ENCODE results near the gene EPO.

EPO gene

DNA sequence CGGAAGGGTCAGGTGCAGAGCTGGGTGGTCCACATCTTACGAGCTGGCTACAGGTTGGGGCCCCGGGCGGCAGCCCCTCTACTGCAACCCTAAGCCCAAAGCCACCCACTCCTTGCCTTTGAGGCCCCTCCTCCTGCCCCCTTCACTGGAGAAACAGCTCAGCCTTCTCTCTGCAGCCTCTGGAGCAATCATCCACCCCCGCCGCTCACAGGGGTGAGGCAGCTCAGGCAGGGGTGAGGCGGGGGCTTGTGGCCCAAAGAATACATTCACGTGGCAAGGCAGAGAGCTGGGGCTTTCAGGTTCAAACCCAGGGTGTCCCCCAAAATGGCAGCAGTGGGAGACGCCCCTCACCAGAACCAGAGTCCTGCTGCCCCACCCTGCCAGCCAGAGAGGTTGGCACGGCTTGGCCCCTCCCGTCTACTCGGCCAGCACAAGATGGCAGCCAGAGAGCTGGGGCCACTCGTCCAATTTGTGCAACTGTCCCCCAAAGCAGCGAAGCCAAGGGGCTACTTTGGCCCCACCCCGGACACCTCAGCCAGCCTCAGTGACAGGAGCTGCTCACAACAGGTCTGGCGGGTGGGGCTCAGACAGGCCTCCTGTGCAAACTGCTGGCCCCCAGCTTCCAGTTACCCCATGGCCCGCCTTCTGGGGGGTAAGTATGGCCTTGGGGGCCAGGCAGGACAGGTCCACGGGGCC is 39.5 kb upstream of the EPO start:
- TF ChIP-seq, protein P1, sequence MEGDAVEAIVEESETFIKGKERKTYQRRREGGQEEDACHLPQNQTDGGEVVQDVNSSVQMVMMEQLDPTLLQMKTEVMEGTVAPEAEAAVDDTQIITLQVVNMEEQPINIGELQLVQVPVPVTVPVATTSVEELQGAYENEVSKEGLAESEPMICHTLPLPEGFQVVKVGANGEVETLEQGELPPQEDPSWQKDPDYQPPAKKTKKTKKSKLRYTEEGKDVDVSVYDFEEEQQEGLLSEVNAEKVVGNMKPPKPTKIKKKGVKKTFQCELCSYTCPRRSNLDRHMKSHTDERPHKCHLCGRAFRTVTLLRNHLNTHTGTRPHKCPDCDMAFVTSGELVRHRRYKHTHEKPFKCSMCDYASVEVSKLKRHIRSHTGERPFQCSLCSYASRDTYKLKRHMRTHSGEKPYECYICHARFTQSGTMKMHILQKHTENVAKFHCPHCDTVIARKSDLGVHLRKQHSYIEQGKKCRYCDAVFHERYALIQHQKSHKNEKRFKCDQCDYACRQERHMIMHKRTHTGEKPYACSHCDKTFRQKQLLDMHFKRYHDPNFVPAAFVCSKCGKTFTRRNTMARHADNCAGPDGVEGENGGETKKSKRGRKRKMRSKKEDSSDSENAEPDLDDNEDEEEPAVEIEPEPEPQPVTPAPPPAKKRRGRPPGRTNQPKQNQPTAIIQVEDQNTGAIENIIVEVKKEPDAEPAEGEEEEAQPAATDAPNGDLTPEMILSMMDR (IDR thresholded peaks at IDR 0.05; ENCODE audit: low read depth, low read length), result no peak
- DNase-seq (ENCODE audit: extremely low read depth, low read depth), result no peak

DNA sequence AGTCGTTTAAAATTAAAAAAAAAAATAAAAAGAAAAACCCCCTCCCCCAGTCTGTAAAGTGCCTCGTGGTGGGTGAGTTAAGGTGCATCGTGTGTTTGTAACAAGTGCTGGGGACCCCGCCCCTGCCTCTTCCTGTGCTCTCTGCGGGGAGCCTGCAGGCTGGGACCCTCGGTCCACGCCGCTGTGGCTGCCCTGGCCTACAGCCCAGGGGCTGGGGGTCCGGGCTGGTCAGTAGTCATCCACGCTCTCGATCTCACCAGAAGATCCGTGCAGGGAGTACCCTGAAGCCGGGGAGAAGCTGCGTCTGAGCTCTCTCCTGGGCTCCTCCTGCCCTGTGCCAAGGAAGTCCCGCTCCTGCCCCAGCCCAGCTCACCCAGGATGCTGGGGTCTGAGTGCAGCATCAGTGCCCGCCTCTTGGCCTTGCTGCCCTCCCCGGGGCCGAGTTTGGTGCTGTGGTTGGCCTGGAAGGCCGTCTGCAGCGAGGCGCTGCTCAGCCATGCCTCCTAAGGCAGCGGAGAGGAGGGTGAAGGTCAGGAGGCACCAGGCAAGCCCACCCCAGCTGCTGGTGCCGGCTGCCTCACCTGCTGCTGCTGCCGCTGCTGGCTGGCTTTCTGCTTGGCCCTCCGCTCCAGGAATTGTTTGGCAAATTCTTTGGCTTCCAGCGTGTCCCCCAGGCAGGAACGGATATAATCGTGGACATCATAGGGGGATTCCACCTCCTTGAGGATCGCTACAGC is 38.6 kb upstream of the EPO start:
- no peak for DNase-seq (ENCODE audit: extremely low read depth, low read depth)
- TF ChIP-seq, protein P1 (IDR thresholded peaks at IDR 0.05; ENCODE audit: low read depth, low read length), result no peak

DNA sequence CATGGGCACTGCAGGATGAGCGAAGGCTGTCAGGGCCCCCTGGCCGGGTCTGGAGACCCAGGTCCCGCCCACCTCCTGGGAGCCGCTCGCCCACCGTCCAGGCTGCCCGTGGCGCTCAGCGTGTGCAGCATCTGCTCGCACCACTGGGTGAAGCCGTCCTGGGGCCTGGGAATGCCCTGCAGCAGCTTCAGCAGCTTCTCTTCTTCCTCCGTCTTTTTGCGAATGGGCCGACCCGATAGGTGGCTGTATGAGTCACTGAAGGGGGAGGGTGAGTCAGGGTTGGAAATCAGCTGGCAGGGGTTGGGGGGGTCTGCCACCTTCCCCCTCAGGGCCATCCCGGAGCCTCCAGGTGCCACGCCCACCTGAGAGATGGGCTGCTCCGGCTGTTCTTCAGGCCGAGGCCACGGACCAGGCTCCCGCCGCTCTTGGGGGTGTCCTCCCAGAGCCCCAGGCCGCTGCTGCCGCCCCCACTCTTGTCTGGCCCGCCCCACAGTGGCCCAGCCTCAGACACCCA is 38.0 kb upstream of the EPO start:
- TF ChIP-seq, protein P1 (IDR thresholded peaks at IDR 0.05; ENCODE audit: low read depth, low read length), result no peak
- no peak for DNase-seq (ENCODE audit: extremely low read depth, low read depth)

DNA sequence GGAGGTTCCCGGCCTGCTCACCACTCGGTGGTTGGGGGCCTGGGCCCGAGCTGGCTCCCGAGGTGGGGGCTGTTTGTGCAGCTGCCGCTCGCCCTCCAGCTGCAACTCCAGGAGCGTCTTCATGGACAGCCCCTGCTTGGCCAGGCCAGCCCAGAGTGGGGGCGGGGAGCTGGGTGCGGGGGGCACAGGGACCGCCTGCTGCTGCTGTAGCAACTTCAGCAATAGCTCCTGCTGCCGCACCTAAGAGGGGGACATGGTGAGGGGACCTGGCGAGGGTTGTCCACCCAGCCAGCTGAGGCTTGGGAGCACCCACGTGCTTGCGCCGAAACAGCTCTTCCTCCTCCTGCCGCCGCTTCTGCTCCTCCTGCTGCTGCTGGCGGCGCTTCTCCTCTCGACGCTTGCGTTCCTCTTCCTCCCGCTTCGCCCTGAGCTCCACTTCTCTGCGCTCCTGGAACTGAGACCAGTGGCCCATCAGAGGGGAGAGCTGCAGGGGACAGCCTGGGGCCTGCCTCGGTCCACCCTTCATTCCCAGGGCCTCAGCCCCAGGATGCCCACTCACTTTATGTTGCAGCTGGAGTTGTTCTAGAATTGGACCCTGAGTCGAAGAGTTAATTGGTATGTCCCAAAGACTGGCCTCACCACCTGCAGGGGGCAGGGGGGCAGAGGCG is 37.1 kb upstream of the EPO start:
- TF ChIP-seq, protein P1 (IDR thresholded peaks at IDR 0.05; ENCODE audit: low read depth, low read length), result no peak
- DNase-seq (ENCODE audit: extremely low read depth, low read depth), result no peak

DNA sequence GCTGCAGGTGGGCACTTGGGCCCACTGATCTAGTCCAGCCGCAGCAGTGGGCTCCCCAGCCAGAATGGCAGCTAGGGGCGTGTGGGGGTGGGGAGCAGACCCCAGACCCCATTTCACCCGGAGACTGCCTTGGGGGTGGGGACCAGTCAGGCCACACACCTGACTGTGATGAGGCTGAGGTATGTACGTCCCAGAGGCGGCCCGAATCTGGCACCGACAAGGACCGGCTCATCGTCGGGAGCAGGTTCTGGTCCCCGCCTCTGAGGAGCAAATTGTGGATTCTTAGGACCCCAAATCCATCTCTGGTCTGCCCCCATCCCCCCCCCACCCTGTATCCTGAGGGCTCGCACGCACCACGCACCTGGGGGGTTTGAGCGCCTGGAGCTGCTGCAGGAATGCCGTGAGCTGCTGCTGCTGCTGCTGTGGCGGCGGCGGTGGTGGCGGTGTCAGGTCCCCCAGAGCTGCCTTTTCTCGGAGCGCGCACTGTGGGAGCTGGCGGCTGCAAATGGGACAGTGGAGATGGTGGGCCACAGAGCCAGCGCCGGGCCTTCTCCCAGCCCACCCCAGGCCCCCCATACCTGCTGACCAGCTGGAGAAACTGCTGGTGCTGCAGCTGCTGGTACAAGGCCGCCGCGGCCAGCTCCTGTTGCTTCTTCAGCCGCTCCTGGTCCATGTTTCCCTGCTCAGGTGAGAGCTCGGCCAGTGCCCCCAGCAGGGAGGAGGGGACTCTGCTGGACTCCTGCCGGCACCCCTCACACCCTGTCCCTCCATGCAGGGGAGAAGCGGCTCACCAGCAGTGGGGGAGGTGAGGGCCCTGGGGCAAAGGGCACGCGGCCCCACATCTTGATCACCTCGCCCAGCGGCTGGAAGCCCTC is 36.4 kb upstream of the EPO start:
- TF ChIP-seq, protein P1 (IDR thresholded peaks at IDR 0.05; ENCODE audit: low read depth, low read length), result no peak
- DNase-seq (ENCODE audit: extremely low read depth, low read depth), result no peak

DNA sequence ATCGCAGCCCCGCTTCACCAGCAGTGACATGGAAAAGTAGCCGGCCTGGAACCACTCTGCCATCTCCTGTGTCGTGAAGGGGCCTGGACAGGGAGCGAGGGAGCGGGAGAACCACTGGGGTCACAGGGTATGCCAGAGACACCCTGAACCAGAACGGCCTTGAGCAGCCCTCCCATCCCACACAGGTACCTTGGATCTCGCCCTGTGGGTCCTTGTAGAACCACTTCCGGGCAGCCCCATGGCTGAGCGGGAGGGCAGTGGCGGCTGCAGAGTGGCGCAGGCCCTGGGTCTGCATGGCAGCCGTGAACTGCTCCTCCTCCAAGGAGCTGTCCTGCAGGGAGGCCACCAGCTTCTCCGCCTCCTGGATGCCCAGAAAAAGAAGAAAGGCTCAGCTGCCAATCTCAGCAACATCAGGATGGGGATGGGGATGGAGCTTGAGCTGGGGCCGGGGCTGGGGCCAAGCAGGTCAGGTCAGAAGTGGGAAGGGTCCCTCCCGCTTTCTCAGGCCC is 35.7 kb upstream of the EPO start:
- DNase-seq (ENCODE audit: extremely low read depth, low read depth), result no peak
- TF ChIP-seq, protein P1 (IDR thresholded peaks at IDR 0.05; ENCODE audit: low read depth, low read length), result no peak
